Epithelial cell of esophagus (primary cell): ENCODE results near the gene CLDN4.
"Not testable (repeated sequence)": the region's sequence is repeated elsewhere in the genome, so short reads cannot be mapped to it uniquely, and the experiment has no call there.

Experiments
- DNase-seq: peaks from one replicate; pipeline ENCODE4 v3.0.0; 2010; ENCODE audit warnings: low read depth
- H3K4me3 ChIP-seq: 2 replicates; pipeline ENCODE4 v1.5.1; 2011; ENCODE audit warnings: mild to moderate bottlenecking, low read length, control low read depth
- CTCF ChIP-seq: IDR thresholded peaks from 2 replicates; pipeline ENCODE4 v1.5.1; 2011; ENCODE audit warnings: low read depth, mild to moderate bottlenecking, low read length, control low read depth, inconsistent platforms; ENCODE audit not compliant: insufficient read depth; ENCODE audit errors: missing control alignments

Gene CLDN4

GRCh38 chr7:73844848-73845460 lies 14.2 kb downstream of the CLDN4 start:
- peak; percentile 84 for DNase-seq
- no peak overlapping the region for H3K4me3 ChIP-seq
- TF ChIP-seq CTCF = no peak

DNA sequence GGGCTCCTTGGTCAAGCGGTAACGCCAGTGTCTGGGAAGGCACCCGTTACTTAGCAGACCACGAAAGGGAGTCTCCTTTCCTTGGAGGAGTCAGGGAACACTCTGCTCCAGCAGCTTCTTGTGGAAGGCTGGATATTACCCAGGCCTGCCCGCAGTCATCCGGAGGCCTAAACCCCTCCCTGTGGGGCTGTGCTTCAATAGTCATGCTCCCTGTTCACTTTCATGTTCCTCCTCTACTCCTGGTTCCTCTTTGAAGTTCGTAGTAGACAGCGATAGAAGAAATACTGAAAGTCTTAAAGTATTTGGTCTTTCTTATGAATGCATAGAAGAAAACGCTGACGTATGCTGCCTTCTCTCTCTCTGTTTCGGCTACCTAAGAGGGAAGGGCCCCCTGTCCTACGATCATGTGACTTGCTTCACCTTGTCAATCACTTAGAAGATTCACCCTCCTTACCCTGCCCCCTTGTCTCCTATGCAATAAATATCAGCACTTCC lies 15.0 kb downstream of the CLDN4 start:
- DNase-seq, H3K4me3 ChIP-seq: not testable (repeated sequence)

DNA sequence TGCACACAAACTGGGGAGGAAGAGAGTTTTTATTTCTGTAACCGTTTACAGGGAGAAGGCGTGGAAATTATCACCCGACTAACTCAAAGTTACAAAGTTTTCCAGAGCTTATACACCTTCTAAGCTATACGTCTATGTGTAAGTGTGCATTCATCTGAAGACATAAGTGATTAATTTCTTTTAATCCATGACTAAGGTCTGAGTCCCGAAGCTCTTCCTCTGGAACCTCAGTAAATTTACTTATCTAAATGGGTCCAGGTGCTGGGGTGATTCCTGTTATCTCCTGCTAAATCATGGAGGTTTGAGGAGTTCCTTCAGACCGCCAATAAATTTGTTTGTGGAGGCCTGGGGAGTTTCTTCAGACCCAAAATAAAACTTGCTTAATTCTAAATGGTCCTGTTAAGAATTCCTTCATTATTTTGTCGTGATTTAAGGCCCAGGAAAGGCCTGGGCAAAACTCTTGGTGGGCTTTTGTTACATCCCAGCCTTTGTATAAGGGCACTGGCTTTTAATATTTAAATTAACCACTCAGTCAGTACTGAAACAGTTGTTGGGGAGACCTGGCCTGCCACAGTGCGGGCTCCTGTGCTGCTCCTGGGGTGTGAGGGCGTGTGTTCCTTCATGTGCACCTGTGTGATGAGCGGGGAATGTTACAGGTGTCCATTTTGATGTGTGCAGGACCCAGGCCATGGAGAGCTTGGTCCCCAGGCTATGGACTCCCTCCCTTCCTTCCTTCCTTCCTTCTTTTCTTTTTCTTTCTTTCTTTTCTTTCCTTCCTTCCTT lies 17.3 kb downstream of the CLDN4 start:
- no peak for TF ChIP-seq CTCF
- DNase-seq = peak; percentile 45
- no peak overlapping the region for H3K4me3 ChIP-seq

GRCh38 chr7:73850781-73851207 lies 20.0 kb downstream of the CLDN4 start:
- TF ChIP-seq CTCF = no peak
- peak; percentile 98 for DNase-seq
- H3K4me3 ChIP-seq = no peak overlapping the region

GRCh38 chr7:73851410-73852338 lies 20.9 kb downstream of the CLDN4 start:
- DNase-seq = peak; percentile 98
- TF ChIP-seq CTCF = no peak
- H3K4me3 ChIP-seq = no peak overlapping the region

- TF ChIP-seq CTCF = no peak
- H3K4me3 ChIP-seq = no peak overlapping the region
- no peak for DNase-seq
Observed at GRCh38 chr7:73852500-73852899, 21.7 kb downstream of the CLDN4 start.

GRCh38 chr7:73856941-73857340 lies 26.1 kb downstream of the CLDN4 start:
- no peak overlapping the region for H3K4me3 ChIP-seq
- DNase-seq = no peak
- TF ChIP-seq CTCF = no peak
